ENCODE results near the gene ABCD3.
"Not testable (repeated sequence)": the region's sequence is repeated elsewhere in the genome, so short reads cannot be mapped to it uniquely, and the experiment has no call there.

The ABCD3 gene

DNA sequence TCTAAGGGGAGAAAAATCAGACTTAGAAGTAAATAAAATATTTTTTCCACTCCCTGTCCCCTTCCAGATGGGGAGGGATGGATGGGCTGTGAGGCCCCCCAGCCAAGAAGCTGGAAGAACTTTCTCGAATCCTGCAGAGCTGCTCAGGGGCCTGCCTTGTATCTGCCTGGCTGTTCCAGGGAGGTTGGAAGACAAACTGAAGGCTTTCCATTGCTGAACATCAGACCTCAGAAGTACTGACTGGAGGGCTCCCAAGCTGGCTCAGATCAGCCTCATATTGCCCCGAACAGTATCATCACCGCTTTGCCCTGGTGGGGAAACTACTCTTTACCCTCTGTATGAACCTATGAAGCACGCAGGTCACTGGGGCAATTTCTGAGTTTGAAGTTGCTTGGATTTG is 135.7 kb downstream of the ABCD3 start:
- DNase-seq: no peak

DNA sequence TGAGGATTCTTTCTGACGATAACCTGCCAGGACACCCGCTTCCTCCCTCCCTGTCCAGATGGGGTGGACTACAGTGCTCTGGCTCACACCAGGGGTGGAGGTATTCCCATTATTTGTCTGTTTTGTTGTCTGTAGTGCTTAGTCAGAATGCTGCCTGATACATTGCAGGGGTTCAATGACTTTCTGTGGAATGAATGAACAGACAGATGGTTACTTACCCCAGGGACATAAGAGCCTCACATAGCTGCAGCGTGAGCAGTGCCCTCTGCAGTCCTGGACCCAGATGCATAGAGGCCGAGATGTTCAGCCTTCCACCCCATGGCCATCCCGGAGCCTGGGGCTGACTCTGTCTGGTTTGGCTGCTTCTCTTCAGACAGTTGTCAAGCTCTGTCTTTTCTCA is 136.4 kb downstream of the ABCD3 start:
- DNase-seq: no peak

DNA sequence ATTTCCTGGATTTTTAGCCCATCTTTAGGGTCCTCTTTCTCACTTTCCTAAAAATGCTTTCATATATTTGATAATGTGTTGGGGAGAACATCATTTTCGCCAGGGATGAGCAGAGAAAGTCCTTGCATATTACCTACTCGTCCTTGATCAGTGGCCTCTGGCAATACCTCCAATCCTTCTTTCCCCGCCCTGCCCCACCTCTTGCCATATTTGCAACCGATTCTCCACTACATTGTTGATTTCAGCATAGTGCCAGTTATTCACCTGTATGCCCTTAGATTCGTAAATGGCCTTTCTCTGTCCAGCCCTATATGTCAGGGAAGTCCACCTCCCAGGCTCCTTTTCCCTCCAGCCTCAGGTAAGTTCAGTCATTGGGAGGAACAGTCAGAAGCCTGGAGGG is 136.9 kb downstream of the ABCD3 start:
- no peak for DNase-seq

DNA sequence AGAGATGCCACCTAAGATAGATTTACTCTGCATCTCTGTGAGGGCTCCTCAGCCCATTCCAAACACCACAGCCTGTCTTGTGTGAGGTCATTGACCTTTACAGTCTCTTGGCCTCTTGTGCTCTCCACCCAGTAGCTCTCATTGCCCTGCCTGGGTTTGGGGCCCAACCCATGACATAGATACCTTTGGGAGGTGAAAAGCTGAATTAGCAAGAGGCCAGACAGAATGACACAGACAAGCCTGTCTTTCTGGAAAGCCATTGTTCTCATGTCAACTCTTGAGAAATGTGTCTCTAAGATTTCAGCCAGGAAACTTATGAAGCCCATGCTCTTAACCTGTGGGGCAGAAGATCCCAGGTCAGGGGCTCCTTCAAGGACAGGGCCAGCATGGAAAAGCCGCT is 141.7 kb downstream of the ABCD3 start:
- no peak for DNase-seq

DNA sequence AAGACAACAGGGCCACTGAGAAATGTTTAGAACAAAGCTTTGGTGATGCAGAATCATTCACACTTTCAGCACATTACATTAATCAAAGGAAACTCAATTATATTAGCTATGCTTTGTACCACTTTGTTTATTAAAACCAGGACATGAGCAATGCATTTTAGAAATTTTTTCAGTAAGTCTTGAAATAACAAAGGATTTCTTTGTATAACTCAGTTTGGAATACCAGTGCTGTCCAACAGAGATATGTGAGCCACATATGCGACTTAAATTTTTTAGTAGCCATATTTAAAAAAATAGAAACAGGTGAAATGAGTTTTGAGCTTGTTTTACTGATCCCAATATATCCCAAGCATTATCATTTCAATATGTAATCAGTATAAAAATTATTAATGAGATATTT is 142.1 kb downstream of the ABCD3 start:
- DNase-seq: no peak

DNA sequence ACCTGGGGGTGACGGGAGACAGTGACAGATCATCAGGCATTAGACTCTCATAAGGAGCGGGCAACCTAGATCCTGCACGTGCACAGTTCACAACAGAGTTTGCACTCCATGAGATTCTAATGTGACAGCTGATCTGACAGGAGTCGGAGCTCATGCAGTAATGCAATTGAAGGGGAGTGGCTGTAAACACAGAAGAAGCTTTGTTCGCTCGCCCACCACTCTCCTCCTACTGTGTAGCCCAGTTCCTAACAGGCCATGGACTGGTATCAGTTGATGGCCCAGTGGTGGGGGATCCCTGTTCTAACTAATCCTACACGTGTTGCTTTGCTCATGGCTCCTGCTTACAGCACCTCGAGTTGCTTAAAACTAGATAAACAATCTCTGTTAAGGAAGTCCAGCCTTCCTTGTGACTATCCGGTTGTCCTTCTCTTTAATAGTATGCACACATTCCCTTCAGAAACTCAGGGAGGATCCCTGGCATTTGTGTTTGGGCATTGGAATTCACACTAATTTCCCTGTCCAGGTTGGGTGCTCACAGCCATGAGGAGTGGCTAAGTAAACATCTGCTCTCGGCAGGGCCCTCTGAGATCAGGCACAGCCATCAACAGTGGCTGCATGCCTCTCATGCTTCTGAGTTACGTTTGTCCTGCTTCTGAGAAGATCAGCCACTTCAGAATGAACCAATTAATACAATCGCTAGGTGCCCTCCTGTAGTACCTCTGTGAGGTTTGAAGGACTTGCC is 144.5 kb downstream of the ABCD3 start:
- no peak for DNase-seq

DNA sequence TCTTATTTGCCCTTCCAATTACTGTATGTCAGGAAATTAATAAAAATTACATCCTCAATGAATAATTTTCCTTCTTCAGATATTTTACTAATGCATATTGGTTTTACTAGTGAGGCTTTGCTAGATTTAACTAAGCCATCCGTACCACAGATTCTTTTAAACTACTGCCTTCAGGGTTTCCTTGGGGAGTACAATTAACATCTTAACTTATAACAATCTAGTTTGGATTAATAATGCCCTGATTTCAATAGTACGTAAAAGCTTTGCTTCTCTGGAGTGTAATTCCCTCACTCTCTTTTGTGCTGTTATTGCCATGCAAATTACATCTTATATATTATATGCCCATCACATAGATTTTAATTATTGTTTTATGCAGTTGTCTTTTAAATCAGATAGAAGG is 147.7 kb downstream of the ABCD3 start:
- no peak for DNase-seq

DNA sequence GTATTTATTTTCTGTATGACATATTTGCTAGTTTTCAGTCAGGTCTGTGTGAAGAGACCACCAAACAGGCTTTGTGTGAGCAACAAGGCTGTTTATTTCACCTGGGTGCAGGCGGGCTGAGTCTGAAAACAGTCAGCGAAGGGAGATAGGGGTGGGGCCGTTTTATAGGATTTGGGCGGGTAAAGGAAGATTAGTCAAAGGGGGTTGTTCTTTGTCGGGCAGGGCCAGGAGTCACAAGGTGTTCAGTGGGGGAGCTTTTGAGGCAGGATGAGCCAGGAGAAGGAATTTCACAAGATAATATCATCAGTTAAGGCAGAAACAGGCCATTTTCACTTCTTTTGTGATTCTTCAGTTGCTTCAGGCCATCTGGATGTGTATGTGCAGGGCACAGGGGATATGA is 148.2 kb downstream of the ABCD3 start:
- DNase-seq: not testable (repeated sequence)

DNA sequence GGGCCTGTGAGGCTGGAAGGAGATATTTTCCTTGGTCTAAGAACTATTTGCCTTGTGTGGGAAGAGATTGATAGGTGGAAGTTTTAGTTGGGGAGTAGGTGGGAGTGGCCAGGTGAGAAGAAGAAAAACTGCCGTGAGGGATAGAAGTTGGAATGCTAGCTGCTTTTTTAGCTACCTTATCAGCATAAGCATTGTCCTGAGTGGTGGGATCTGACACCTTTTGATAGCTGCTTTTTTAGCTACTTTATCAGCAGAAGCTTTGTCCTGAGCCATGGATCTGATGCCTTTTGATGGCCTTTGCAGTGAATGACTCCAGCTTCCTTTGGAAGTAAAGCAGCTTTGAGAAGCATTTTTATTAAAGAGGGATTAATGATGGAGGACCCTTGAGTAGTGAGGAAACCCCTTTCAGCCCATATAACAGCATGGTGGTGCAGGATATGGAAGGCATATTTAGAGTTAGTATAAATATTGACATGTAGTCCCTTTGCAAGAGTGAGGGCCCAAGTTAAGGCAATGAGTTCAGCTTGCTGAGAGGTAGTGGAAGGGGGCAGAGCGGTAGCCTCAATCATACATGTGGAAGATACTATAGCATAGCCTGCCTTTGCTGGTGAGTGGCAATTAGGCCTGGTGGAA is 149.9 kb downstream of the ABCD3 start:
- DNase-seq: not testable (repeated sequence)

All from NCI-H1436 treated with DMSO at 0.1 percent for 48 hours (cell line).